SH-SY5Y (cell line): ENCODE measurements around the gene C10orf95.

Experiments
- GATA2 ChIP-seq: IDR thresholded peaks from 2 replicates; pipeline ENCODE4 v1.6.1; 2011; ENCODE audit warnings: mild to moderate bottlenecking, low read depth, low read length
- GATA3 ChIP-seq: IDR thresholded peaks from 2 replicates; pipeline ENCODE4 v1.6.1; 2011; ENCODE audit warnings: low read depth, mild to moderate bottlenecking, low read length, moderate library complexity

GRCh38 chr10:102411341-102412255 is 39.7 kb downstream of the C10orf95 start:
- no peak for TF ChIP-seq GATA2
- no peak for TF ChIP-seq GATA3
